ENCODE measurements around the gene HASPIN.

Gene HASPIN

DNA sequence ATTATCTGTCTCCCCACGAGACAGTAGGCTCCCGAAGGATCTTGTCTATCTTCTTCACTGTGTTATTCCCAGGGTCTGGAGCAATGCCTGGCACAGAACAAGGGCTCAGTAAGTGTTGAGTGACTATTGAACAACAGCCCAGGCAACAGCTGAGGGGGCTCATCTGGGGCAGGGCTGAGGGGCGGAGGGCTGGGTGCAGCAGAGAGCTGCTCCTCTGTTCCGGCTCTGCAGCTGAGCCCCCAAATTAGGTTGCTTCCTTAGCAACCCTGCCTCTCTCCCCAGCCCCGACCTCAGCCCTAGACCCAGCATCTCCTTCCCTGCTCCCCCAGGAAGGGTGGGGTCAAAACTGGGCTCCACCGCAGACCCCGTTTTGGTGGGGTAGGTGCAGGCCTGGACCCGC, 45.1 kb downstream of the HASPIN start:
- DNase-seq = no peak

DNA sequence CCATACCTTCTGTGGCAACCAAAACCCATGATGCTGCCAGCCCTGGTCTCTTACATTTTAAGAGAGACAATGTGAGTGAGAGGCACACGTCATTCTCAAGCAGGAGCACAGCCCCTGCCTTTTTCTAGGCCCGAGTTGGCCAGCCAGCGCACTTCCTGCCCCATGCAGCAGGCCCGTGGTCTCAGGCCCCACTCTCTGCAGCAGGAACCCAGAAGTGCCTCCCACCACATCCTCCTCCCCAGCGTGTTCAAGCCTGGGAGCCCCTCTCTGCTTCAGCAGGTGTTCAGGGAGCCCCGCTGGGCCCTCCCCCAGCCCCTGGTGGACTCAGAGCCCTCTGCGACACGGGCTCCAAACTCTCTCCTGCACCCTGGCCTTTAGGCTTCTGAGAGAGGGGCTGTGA, 46.8 kb downstream of the HASPIN start:
- no peak for DNase-seq

DNA sequence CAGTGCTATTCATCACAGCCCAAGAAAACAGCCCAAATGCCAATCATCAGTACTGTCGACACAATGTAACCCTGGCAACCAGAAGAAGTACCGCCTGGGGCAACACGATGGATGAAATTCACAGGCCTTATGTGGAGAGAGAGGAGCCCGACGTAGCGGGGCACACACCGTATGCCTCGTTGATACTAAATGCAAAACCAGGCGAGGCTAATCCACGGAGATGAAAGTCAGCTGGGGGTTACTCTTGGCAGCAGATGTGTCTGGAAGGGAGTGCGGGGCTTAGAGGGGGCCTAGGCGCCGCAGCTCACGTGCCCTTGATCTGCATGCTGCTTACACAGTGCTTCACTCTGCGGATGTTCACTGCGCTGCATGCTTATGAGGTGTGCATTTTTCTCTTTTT, 47.4 kb downstream of the HASPIN start:
- no peak for DNase-seq

DNA sequence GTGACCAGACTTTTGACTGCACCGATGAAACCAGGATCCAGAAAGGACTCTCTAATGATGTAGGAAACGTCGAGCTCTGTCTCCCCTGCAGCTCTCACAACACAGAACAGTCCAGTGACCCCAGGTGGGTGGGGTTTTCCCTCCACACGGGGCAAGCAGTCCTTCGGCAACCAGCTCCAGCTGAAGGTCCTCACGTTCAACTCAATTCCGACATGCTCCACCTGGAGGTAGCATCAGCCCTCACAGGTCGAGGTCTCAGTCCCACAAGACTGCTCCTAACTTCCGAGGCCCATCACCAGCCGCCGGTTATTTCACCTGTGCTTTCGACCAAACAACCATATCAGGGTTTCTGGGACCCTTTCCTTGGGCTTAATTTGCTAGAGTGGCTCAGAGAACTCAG, 49.1 kb downstream of the HASPIN start:
- no peak for DNase-seq

DNA sequence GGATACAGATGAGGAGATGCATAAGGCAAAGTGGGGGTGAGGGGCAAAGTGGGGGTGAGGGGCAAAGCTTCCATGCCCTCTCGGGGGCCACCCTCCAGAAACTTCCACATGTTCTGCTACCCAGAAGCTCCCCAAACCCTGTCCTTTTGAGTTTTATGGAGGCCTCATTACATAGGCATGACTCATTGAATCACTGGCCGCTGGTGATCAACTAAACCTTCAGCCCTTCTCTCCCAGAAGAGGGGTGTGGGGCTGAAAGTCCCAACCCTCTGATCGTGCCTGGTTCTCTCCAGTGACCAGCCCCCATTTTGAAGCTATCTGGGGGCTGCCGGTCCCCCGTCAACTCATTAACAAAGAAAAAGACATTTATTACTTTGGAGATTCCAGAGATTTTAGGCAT, 49.8 kb downstream of the HASPIN start:
- DNase-seq = no peak

DNA sequence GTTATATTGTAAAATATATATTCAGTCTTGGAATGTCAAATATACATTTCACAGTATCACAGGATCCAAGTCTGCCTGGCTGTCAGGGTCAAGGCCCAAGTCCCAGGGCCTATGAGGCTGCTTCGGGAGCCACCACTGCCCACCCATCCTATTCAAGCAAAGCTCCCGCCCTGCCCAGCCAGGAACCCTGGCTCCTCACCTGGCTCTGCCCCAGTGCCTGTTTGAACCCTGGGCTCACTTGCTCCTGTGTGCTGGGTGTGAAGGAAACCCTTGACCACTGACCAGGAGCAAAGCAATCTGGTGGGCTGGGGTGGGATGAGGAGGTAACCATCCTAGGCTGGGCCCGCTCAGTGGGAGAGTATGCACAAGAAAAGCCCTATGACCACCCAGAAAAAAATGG, 50.3 kb downstream of the HASPIN start:
- no peak for DNase-seq
